ENCODE results near the gene VAC14.
"Not testable (repeated sequence)": the region's sequence is repeated elsewhere in the genome, so short reads cannot be mapped to it uniquely, and the experiment has no call there.

The VAC14 gene

DNA sequence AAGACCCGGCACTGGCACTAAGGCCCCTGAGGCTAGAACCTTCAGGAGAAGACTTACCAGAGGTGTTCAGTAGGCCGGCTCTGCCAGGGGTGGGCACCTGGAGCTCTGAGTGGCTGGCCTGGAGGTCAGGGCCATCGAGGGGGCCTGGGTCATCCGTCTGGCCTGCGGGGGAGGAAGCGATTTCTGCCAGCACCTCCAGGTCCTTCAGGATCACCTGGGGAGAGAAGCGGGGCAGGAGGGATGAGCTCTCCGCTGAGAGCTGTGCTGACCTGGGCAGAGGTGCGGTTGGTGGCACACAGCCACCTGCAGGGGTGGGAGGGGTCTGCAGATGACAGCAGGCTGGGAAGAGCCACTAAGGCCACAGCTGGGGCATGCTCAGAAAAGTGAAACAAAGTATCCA, 56.6 kb downstream of the VAC14 start:
- no peak for DNase-seq (ENCODE audit: low read depth in 2 of 2)

DNA sequence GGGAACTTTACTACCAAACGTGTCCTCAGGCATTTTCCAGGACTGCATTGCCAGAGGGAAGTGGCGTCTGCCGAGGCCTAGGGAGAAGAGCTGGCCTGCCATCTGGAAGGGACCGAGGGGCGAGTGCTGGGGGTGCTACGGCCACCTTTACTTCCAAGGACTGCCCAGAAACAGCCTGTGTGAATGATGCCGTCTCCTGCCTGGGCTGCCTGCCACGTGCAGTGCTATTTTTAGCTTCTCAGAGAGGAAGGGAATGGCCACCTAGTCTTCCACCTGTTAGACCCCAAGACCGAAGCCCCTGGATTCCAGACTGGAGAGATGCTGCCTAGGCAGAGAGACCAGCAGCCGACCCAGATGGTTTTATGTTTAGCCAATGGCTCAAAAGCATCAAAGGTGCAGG, 57.2 kb downstream of the VAC14 start:
- DNase-seq (ENCODE audit: low read depth in 2 of 2) = no peak

DNA sequence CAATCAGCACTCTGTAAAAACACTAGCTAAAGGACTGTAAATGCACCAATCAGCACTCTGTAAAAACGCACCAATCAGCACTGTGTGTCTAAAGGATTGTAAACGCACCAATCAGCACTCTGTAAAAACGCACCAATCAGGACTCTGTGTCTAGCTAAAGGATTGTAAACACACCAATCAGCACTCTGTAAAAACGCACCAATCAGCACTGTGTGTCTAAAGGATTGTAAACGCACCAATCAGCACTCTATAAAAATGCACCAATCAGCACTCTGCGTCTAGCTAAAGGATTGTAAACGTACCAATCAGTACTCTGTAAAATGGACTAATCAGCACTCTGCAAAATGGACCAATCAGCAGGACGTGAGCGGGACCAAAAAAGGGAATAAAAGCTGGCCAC, 58.0 kb downstream of the VAC14 start:
- DNase-seq (ENCODE audit: low read depth in 2 of 2) = not testable (repeated sequence)

DNA sequence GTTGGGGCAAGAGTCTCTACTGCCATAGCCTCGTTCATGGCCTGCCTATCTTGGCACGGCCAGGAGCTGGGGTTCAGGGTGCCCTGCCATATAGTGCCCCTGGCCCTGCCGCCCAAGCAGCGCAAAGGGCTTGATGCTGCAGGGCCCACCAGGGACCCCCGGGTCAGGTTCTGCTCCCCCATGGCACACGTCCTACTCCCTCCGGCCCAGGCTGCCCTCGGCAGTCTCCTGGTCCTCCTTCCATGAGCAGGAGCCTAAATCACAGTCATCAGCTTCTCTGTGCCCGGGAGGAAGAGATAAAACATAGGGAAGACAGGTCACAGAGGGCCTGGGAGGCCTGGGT, 59.2 kb downstream of the VAC14 start:
- no peak for DNase-seq (ENCODE audit: low read depth in 2 of 2)

DNA sequence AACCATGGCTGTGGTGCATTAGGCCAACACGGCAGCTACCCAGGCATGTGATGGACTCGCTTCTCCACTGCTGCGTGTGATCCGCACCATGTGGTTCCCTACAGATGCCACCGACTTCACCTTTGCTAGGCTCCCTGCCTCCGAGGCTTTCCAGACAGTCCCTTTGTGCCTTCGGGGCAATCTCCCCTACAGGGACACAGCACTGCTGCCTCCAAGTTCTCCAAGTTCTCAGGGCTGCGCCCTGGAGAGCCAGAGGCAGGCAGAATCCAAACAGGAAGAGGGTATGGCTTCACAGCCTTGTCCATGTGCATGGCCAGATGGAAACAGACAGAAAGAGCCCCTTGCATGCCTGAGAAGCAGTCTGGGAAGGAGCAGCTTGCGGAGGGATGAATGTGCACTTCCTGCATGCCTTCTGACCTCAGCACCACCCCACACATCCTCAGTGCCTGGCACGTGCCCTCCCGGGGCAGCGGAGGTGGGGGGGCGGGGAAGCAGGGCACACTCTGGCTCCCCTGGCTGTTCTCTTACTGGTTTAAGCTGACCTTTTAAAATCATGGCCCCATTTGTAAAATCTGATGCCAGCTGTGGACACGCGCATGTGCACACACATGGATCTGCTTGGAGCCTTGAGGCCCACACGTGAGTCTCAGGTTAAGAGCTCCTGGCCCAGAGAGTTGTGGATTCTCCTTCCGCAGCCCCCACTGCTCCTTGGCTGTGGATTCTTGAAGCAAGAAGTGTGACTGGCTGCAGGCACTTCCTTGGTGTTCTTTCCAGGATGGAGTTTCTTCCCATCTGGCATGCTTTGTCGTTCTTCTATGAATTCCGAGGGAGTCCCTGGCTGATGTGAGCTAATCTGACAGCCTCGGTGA, 59.8 kb downstream of the VAC14 start:
- DNase-seq (ENCODE audit: low read depth in 2 of 2) = no peak

DNA sequence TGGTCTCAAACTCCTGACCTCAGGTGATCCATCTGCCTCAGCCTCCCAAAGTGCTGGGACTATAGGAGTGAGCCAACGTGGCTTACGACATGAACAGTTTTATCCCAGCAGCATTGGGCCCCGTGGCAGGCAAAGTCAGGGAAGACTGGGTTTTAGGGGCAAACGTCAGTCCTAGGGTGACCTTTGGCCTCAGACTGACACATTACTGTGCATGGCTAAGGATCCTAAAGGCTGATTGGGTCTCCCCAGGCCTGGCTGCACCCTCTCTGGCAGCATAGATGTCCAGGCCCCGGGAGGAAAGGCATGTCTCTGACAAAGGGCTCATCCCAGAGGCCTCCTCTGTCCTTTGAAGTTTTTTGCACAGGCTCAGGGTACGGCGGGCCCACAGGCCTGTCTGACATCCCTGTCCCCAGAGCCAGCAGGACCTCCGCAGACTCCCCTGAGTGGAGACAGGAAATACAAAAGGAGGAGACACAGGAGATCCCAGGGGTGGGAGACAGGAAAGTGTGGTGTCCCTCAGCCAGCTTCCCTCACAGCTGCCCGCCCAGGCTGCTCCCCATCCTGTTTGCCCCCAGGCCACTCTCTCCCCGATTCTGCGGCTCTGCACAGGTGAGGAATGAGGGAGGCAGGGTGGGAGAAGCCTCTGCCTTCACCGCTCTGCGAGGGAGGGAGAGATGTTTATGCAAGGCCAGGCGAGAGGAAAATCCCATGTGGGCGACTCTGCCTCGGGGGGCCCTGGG, 60.6 kb downstream of the VAC14 start:
- no peak for DNase-seq (ENCODE audit: low read depth in 2 of 2)

DNA sequence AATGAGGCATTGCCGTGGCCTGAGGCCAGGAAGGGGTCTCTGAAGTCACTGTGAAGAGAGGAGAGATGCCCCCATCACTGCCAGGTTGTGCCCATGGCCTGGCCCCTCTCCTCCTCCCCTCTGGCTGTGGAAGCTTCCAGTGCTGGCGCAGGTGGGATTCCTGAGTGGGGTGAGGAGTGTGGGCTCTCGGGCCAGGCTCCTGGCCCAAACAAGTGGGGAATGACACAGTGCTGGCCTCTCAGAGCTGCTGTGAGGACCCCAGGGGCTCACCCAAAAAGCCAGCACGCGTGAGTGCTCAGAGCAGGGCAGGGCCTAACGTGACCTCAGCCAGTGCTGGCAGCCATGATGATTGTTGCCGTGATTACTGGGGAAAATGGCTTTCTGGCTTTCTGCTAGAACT, 61.6 kb downstream of the VAC14 start:
- DNase-seq (ENCODE audit: low read depth in 2 of 2) = no peak

DNA sequence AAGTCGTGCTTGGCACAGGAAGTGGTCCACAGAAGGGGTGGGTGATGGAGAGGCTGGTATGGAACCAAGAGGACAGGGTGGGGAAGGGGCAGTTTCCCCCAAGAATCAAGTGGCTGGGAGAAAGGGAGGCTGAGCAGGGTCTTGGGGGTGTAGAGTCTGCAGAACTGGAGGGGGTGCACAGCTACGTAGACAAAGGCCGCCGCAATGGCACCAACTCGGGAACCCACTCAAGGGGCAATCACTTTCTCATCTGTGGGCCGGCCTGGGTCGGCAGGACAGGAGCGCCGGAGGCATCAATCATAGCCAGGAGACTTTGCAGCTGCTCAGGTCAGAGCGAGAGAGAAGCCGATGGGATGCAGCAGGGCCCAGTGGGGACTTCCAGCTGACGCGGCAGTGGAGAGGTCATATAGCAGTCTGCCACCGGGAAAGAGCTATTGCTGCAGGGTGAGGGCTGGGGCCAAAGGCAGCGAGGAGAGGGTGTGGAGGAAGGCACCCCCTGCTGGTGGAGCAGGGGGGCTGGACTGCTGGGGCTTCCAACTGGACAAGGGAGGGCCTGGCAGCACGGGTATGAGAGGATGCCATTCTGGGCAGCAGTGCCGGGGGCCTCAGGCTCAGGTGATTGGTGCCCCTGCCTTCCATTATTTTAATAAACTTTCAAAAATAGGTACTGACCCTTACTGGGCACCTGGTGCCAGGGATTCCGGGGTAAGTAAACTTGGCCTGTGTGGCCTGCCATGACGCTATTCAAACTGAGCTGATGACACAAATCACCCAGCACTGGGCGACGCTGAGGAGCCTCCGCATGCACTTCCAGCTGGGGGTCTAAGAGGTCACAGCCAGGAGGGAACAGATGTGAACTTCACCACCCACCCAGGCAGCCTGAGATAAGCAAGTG, 62.6 kb downstream of the VAC14 start:
- DNase-seq (ENCODE audit: low read depth in 2 of 2) = no peak

DNA sequence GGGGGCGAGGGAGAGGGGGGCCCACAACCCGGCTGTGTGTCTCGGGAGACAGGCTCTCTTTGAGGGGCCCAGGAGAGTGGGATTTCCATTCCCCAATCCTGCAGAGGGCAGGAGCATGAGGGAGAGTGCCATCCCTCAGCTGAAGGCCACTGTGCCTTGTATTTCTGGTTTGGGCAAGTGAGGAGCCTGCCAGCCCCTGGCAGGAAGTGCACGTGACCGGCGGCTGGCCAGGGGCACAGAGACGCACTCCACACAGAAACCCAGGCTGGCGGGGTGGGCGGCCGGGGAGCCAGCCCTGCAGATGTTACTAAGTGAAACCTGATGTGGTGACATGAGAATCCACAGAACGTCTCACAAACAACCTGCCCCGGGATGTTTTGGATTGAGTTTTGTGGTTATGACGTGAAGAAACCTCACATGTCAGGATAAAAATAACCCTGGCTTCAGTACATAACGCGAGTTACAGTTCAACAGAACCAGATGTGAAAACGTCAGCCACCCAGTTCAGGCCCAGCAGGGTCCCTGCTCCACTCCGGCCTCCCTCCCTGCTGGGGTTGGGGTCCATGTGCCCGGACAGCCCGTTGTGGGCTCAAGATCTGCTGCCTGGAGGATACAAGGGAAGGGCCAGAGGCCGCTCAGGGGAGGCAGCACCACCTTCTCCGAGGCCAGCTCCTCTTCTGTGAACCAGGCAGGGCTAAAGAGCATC, 63.4 kb downstream of the VAC14 start:
- no peak for DNase-seq (ENCODE audit: low read depth in 2 of 2)

DNA sequence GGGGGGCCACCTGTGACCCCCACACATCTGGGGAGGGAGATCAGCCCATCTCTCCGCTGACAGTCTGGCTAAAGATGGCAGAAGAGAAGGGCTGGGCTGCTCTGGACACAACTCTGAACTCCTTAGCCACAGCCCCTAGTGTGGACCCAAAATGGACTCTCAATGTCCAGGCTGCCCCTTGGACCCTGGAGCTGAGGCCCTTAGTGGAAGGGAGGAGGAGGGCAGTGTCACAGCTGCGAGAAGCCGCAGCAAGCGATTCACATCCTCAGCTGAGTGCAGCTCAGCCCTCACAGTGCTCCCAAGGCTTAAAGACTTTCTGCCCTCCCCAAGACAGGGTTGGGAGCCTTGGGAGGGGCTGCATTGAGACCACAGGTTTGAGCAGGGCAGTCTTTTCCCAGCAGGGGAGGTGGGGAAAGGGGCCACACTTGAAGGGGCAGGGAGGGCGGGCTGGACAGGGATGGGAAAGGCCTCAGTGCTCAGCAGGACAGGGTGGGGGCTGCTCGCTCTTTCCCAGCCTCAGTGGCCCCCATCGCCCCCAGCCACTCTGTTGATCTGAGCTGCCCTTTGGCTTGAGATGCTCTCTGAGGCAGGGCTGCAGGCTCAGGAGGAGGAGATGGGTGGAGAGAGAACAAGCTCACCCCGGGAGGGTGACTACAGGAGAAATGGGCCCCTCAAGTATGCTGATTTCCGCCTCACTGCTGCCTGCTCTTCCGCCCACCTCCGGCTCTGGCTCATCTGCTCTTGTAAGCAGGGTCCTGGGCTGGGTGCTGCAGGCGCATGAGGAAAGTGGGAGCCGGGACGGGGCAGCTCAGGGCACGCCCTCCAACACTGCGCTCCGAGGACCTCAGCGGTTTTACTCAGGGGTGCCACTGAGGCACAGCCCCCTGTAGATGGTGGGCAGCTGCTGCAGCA, 64.2 kb downstream of the VAC14 start:
- no peak for DNase-seq (ENCODE audit: low read depth in 2 of 2)

DNA sequence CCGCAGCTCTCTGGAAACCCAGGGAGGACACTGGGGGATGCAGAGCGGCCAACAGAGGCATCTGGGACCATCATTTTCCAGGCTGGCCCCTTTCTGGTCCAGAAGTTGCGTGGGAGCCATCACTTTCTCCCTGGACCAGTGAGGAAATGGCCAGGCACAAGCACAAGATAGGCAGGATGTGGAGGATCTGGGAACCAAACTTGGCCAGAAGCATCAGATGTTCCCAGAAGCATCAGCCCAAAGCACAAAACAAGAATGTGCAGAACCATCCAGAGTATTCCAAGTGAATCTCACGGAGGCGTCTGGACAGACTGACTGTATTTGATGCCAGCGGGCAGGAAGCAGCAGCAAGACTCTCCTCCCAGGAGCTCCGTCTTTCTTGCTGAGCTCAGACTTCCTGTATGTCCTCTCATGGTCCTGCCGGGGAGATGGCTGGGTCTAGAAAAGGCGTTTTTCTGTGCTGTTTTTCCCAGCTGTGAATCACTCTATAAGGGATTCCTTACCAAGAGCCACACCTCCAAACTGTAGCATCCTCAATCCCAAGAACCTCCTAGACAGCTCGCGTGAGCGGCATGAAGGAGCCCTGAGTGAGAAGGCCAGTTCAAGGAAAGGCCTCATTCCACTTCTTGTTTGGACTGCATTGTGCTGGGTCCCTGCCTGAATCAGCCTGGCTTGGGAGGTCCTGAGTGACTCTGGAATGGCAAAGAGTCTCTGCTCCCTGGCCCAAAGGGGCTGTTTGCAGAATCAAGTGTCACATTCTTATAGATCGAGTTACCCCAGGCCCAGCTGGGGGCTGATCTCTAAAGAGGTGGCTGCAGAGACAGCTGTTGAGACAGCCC, 65.6 kb downstream of the VAC14 start:
- DNase-seq (ENCODE audit: low read depth in 2 of 2) = no peak

DNA sequence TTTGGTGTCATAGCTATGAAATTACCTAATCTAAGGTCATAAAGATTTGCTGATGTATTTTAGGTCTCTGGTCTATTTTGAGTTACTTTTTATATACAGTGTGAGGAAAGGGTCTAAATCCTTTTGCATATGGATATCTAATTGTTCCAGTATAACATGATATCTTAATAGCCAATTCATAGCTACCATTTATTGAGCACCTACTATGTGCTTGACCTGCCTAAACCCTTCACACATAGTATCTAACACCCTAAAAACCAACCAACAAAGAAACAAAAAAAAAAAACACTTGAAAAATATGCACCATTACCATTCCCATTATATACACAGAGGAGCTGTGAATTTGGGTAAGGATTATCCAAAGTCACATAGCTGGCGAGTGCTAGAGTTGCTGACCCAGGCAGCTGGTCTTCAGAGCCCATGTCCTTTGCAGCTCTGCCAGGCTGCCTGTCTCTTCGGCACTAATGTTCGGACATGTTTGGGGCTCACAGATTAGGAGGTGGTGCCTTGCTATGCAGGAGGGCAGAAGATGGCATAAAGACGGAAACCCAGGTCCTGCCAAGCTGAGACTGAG, 66.3 kb downstream of the VAC14 start:
- DNase-seq (ENCODE audit: low read depth in 2 of 2) = no peak

DNA sequence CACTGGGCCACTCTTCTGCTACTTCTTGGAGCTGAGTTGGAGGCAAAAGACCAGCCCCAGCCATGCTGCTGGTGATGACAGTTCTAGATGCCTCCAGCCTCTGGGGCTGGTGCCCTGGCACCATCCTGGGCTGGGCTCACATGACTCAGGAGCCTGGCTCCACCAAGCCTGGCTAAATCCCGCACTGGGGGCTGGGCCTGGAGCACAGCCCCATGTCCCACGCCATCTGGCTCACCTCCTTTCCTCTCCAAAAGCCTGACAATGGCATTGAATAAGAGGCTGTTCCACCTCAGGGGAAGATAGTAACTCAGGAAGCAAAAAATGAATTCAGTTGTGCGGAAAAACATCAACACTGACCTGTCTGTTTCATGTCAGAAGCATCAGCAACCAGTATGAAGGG, 70.0 kb downstream of the VAC14 start:
- no peak for DNase-seq (ENCODE audit: low read depth in 2 of 2)

DNA sequence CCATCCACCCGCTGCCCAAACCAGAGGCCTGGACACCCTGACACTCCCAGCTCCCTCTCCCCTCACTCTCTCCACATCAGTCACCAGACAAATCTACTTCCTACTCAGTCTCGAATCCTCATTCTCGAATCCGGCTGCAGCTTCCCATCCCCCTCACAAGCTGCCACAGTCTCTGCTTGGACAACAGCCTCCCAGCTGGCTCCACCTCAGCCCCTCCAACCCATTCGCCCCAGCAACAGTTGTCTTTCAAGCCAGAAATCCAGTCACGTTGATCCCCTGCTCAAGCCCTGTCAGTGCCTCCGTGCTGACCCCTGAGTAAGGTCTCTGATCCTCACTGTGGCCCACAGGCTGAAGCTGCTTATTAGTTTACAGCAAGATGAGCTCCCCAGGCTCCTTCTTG, 70.9 kb downstream of the VAC14 start:
- no peak for DNase-seq (ENCODE audit: low read depth in 2 of 2)

DNA sequence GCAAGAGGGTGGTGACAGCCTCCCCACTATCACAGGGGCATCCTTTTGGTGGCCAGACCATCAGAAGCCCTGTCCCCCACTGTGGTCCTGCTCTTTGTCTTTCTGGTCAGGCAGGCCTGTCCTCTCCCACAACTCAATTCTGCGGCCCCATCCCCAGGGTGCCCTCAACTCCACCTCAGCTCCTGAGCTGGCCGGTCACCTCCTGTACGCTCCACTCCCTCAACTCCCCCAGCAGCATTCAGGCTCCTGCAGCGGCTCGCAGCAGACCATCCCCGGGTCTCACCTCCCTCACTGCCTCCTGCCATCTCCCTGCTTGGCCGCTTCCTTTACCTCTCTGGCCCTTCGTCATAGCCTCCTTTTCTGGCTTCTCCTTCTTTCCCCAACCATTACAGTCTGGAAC, 71.7 kb downstream of the VAC14 start:
- DNase-seq (ENCODE audit: low read depth in 2 of 2) = no peak

DNA sequence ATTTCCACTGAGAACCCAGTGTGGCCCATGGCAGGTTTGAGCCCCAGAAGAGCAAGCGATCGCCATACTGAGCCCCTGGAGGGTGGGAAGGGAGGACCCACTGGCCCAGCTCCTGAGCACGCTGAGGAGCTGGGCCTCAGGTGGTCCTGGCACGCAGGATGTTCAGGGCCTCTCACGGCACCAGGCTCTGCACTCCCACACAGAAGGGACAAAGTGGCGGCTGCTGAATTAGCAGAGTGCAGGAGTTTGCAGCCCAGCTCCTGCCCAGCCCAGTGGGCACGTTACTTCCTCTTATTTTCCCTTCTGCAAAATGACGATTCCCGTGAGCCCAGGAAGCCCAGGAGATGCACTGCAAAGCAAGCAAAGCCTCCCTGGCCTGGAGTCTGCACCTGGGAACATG, 72.8 kb downstream of the VAC14 start:
- no peak for DNase-seq (ENCODE audit: low read depth in 2 of 2)

DNA sequence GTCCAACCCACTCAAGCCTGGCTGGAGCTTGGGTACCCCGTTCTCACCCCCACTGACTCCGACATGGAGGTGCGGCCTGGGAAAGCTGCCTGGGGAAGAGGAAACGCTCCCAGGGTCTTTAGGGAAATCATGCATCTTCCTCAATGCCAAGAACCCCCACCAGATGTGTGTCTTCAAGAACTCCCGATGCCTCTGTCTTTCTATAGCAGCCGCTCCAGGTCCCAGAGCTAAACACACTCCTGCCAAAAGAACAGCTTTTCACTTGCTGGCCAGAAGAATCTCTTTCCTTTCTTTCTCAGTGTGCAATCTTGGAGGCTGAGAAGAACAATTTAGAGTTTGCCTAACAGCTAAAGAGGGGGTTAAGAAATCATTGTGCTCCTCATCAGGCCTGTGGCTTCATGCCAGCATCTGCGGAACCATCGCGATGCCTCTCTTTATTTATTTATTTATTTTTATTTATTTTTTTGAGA, 74.0 kb downstream of the VAC14 start:
- no peak for DNase-seq (ENCODE audit: low read depth in 2 of 2)

DNA sequence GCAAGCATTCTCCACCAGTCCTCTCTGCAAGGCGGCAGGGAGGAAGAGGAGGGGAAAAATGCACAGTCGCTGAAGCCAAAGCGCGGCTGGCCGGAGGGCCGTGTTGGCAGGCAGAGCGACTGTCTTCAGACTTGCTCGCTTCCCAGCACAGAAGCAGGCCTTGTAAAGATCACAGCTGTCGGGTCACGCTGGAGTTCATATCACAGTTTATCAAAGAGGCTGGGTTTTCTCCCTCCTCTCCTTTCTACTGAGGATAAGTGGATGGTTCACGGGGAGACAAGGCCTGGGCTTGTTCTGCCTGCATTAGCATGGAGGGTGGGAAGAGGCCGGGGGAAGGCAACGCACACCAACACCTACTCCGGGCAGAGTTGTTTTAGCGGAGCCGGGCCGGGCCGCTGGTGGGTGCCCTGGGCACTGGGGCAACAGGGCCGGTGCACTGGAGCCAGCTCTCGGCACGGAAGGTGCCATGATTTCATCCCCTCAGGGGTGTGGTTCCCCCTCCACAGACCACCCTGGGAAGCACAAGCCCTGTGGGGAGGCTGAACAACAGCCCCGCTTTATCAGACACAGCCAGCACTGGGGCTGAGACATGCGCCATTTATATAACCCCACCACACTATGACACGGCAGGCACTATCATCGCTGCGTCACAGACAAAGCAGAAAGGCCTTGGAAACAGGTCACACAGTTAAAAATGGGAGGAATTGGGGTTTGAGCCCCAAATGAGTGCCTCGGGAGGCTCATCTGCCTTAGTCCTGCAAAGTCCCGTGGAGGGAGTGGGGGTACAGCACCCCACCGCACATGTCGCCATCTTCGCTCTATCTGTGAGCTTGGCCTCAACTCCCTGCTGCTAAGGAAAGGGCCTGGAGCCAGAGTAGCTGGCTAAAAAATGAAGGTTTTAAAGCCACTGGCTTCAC, 74.8 kb downstream of the VAC14 start:
- DNase-seq (ENCODE audit: low read depth in 2 of 2) = no peak

All from stimulated activated CD4-positive, alpha-beta T cell treated with anti-CD3 and anti-CD28 coated beads, Interleukin-1b, Interleukin-23, amount 100 ng/mL, for 1 hour (primary cell).